RWPE2 (cell line): Measurements from ENCODE around the gene UTP18.
"Not testable (repeated sequence)": the region's sequence is repeated elsewhere in the genome, so short reads cannot be mapped to it uniquely, and the experiment has no call there.

Experiments used
- ATAC-seq: fragments of 200-7000 bp; cut with Tn5 transposase; 3 replicates; pipeline ENCODE4 v1.9.1; 2021; ENCODE audit warnings: low read depth
- DNase-seq: peaks from one replicate; pipeline ENCODE4 v3.0.0-alpha.2; 2020; ENCODE audit warnings: low spot score
- H3K27ac ChIP-seq: fragments of 450-650 bp; 2 replicates; pipeline ENCODE4 v1.5.1; 2017; ENCODE audit warnings: mild to moderate bottlenecking; ENCODE audit not compliant: poor library complexity, severe bottlenecking
- H3K27me3 ChIP-seq: fragments of 250-450 bp; sonication (Bioruptor Pico); 2 replicates; pipeline ENCODE4 v1.5.1; 2021; ENCODE audit warnings: mild to moderate bottlenecking, moderate library complexity; ENCODE audit not compliant: insufficient read depth, poor library complexity, severe bottlenecking
- H3K36me3 ChIP-seq: fragments of 250-450 bp; sonication (Bioruptor Pico); 2 replicates; pipeline ENCODE4 v1.5.1; 2020; ENCODE audit warnings: low read depth, mild to moderate bottlenecking, moderate library complexity
- H3K4me1 ChIP-seq: fragments of 250-450 bp; sonication (Bioruptor Pico); 2 replicates; pipeline ENCODE4 v1.5.1; 2021; ENCODE audit warnings: mild to moderate bottlenecking, moderate library complexity; ENCODE audit not compliant: insufficient read depth, poor library complexity, severe bottlenecking
- H3K4me3 ChIP-seq: fragments of 250-450 bp; sonication (Bioruptor Pico); 2 replicates; pipeline ENCODE4 v1.5.1; 2021; ENCODE audit warnings: mild to moderate bottlenecking, moderate library complexity; ENCODE audit not compliant: severe bottlenecking
- H3K9me3 ChIP-seq: fragments of 250-450 bp; sonication (Bioruptor Pico); 2 replicates; pipeline ENCODE4 v1.5.1; 2021; ENCODE audit warnings: mild to moderate bottlenecking, moderate library complexity; ENCODE audit not compliant: severe bottlenecking
- TF ChIP-seq, protein P1 (sequence below): fragments of 450-650 bp; IDR thresholded peaks from one replicate; pipeline ENCODE4 v1.5.1; 2017; ENCODE audit warnings: mild to moderate bottlenecking, moderate library complexity; ENCODE audit not compliant: poor library complexity, severe bottlenecking

Gene UTP18

DNA sequence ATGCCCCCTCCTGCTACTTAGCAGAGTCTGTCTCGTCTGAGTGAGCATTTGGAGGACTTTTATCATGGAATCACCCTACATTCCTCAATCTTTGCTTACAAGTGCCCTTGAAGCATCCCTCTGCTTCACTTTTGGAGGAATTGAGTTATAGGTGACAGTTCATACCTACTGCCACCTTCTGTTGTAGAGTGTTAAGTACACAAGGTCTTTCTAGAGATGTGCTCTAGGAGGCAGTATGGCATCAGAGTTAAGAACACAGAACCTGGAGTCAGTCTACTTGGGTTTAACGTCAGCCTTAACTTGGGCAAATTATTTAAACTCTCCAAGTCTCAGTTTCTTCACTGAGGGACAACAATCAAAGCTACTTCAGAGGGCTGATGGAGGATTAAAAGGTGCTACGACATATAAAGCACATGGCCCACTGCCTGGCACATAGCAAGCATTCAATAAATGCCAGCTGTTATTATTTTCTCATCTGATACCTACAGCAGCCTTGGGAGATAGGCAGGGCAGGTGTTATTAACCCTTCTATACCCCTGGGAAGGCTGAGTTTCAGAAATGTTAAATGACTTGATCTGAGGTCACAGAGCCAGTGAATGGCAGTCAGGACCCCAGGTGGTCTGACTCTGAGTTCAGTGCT, 62.2 kb downstream of the UTP18 start:
- TF ChIP-seq, protein P1, sequence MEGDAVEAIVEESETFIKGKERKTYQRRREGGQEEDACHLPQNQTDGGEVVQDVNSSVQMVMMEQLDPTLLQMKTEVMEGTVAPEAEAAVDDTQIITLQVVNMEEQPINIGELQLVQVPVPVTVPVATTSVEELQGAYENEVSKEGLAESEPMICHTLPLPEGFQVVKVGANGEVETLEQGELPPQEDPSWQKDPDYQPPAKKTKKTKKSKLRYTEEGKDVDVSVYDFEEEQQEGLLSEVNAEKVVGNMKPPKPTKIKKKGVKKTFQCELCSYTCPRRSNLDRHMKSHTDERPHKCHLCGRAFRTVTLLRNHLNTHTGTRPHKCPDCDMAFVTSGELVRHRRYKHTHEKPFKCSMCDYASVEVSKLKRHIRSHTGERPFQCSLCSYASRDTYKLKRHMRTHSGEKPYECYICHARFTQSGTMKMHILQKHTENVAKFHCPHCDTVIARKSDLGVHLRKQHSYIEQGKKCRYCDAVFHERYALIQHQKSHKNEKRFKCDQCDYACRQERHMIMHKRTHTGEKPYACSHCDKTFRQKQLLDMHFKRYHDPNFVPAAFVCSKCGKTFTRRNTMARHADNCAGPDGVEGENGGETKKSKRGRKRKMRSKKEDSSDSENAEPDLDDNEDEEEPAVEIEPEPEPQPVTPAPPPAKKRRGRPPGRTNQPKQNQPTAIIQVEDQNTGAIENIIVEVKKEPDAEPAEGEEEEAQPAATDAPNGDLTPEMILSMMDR = peak; percentile 39
- Histone ChIP-seq H3K27me3 (peaks cover 3% of the 10 kb centered on the region), H3K4me3 (no peak overlapping the region), H3K36me3 (no peaks in the 10 kb centered on the region), H3K27ac (no peak overlapping the region), H3K9me3 (no peaks in the 10 kb centered on the region), H3K4me1 (no peaks in the 10 kb centered on the region)
- ATAC-seq (peak; percentile 44; the same call in 1 of the 3 replicates), DNase-seq (no peak)

DNA sequence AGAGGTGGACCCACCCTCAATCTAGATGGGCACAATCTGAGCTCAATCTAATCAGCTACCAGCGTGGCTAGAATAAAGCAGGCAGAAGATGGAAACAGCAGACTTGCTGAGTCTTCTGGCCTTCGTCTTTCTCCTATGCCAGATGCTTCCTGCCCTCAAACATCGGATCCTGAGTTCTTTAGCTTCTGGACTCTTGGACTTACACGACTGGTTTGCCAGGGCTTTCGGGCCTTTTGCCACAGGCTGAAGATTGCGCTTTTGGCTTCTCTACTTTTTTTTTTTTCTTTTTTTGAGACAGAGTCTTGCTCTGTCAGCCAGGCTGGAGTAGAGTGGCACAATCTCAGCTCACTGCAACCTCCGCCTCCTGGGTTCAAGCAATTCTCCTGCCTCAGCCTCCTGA, 65.1 kb downstream of the UTP18 start:
- ATAC-seq (no peak), DNase-seq (no peak)
- TF ChIP-seq, protein P1 = no peak
- H3K27ac ChIP-seq = no peak overlapping the region
- H3K9me3 ChIP-seq = no peaks in the 10 kb centered on the region
- peaks cover 3% of the 10 kb centered on the region for H3K27me3 ChIP-seq
- no peak overlapping the region for H3K4me3 ChIP-seq
- H3K36me3 ChIP-seq = no peaks in the 10 kb centered on the region
- no peaks in the 10 kb centered on the region for H3K4me1 ChIP-seq

DNA sequence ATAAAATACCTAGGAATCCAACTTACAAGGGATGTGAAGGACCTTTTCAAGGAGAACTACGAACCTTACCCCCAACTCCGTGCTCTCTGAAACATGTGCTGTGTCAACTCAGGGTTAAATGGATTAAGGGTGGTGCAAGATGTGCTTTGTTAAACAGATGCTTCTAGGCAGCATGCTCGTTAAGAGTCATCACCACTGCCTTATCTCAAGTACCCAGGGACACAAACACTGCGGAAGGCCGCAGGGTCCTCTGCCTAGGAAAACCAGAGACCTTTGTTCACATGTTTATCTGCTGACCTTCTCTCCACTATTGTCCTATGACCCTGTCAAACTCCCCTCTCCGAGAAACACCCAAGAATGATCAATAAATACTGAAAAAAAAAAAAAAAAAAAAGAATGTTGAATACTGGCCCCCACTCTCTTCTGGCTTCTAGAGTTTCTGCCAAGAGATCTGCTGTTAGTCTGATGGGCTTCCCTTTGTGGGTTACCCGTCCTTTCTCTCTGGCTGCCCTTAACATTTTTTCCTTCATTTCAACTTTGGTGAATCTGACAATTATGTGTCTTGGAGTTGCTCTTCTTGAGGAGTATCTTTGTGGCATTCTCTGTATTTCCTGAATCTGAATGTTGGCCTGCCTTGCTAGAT, 70.6 kb downstream of the UTP18 start:
- not testable (repeated sequence) for H3K4me1 ChIP-seq, H3K9me3 ChIP-seq, ATAC-seq, H3K27ac ChIP-seq, DNase-seq, H3K4me3 ChIP-seq, H3K36me3 ChIP-seq, H3K27me3 ChIP-seq

DNA sequence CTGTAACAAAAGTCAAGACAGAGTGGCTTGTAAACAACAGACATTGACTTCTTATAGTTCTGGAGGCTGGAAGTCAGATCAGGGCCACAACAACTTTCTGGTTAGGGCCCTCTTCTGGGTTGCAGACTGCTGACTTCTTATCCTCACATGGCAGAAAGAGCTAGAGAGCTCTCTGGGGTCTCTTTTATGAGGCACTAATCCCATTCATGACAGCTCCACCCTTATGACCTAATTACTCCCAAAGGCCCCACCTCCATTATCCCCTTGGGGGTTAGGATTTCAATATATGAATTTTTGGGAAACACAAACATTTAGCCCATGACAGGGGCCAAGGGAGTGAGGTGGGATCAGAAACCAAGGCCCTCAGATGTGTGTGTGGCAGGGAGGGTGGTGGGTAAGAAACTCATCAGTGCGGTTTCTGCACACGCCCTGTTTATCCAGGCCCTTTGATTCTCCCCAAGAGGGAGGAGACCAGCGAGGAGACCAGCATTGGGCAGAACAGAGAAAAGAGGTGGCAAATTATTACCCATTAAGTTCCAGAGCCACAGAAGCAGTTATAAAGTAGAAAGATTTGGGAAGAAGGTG, 74.8 kb downstream of the UTP18 start:
- ATAC-seq = no peak
- Histone ChIP-seq H3K4me1 (no peaks in the 10 kb centered on the region), H3K36me3 (no peaks in the 10 kb centered on the region), H3K4me3 (no peak overlapping the region), H3K27ac (no peak overlapping the region), H3K27me3 (no peaks in the 10 kb centered on the region), H3K9me3 (no peaks in the 10 kb centered on the region)
- DNase-seq = no peak
- TF ChIP-seq, protein P1 = no peak

DNA sequence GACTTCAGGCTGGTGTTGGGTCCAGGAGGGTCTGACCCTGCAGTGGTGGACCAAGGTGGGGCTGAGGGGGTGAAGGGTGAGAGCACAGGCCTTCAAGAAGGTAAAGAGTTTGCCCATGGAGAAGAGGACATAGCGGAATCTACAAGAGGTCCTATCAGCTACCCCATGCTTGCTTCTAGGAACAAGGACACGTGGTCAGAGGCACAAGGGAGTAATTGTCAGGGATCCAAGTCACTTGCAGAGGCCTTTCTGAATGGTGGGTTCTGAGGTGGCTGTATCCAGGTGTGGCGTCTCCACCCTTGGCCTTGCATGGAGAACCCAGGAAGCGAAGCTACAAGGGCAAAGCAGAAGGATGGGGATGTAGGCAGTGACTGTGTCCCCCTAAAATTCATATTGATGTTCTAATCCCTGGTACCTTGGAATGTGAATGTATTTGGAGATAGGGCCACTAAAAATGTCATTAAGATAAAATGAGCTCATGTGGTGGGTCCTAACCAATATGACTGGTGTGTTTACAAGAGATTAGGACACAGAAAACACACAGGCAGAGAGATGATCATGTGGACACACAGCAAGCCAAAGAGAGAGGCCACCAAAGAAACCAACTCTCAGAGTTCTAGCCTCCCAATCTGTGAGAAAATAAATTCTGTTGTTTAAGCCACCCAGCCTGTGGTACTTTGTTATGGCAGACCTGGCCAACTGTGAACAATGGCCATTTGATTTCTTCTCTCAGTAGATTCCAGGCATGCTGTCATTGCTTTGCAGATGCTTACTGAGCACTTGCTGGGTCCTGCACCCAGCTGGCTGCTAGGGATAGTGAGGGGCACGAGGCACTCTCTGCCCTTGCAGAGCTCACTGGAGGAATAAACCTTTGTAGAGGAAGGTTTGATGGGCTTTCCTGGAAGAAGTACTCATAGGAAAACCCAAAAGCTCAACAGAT, 75.8 kb downstream of the UTP18 start:
- ATAC-seq (no peak), DNase-seq (no peak)
- H3K27me3 ChIP-seq = no peaks in the 10 kb centered on the region
- H3K27ac ChIP-seq = no peak overlapping the region
- no peaks in the 10 kb centered on the region for H3K36me3 ChIP-seq
- no peak overlapping the region for H3K4me3 ChIP-seq
- no peaks in the 10 kb centered on the region for H3K4me1 ChIP-seq
- TF ChIP-seq, protein P1 = no peak
- no peaks in the 10 kb centered on the region for H3K9me3 ChIP-seq
